Astrocyte (in vitro differentiated cells and primary cell): Measurements from ENCODE around the gene POLE3.

Source experiments
- EZH2 ChIP-seq: IDR thresholded peaks from 2 replicates; pipeline ENCODE4 v1.6.1; 2012; ENCODE audit warnings: mild to moderate bottlenecking, low read length, inconsistent platforms; ENCODE audit not compliant: insufficient read depth
- TF ChIP-seq, protein P1 (sequence below): IDR thresholded peaks from 2 replicates; pipeline ENCODE4 v1.5.1; 2011; ENCODE audit warnings: low read depth, mild to moderate bottlenecking, inconsistent platforms, low read length, moderate library complexity; ENCODE audit not compliant: insufficient read depth

DNA sequence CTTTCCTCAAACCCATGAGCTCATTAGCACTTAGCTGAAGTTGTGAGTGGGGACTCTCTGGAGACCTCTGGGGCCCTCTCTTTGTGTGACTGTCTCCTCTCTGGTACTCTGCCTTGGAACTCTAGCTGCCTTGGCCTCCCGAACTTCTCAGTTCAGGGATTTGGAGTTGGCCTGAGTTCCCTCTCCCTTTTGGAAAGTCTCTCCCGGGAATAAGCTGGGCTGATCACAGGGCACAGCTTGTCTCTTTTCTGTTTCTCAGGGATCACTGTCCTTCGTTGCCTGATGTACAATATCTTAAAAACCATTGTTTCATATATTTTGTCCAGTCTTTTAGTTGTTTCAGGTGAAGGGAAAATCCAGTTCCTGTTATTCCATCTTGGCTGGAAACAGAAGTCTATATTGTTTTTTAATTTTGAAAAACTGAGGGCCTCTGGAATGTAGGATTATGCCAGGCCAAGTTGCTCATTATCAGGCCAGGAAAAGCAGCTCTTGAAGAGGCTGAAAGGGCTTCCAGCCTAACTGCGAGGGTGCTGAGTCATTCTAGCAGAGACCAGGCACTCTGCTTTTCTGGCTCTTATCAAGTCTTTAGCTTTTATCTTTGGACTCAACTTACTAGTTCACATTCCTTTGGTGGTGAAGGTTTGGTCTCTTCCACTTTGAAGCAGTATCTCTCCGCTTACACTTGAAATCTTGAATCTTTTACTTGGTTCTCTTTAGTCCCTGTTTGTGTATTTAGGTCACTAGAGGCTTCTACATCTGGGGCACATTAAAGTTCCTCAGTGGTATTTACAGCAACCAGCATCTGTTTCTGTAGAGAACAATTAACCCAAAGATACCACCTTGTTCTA, 44.7 kb upstream of the POLE3 start:
- TF ChIP-seq, protein P1, sequence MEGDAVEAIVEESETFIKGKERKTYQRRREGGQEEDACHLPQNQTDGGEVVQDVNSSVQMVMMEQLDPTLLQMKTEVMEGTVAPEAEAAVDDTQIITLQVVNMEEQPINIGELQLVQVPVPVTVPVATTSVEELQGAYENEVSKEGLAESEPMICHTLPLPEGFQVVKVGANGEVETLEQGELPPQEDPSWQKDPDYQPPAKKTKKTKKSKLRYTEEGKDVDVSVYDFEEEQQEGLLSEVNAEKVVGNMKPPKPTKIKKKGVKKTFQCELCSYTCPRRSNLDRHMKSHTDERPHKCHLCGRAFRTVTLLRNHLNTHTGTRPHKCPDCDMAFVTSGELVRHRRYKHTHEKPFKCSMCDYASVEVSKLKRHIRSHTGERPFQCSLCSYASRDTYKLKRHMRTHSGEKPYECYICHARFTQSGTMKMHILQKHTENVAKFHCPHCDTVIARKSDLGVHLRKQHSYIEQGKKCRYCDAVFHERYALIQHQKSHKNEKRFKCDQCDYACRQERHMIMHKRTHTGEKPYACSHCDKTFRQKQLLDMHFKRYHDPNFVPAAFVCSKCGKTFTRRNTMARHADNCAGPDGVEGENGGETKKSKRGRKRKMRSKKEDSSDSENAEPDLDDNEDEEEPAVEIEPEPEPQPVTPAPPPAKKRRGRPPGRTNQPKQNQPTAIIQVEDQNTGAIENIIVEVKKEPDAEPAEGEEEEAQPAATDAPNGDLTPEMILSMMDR: no peak
- no peak for TF ChIP-seq EZH2
